ENCODE data around the gene KLHDC7A. TPM values are rescaled to one million over a fixed set of nuclear protein-coding genes. Genes with fewer than 3 reads are reported as not detected.

Gene KLHDC7A
- total RNA-seq, 1 experiment from 2014 or later = not detected

DNA sequence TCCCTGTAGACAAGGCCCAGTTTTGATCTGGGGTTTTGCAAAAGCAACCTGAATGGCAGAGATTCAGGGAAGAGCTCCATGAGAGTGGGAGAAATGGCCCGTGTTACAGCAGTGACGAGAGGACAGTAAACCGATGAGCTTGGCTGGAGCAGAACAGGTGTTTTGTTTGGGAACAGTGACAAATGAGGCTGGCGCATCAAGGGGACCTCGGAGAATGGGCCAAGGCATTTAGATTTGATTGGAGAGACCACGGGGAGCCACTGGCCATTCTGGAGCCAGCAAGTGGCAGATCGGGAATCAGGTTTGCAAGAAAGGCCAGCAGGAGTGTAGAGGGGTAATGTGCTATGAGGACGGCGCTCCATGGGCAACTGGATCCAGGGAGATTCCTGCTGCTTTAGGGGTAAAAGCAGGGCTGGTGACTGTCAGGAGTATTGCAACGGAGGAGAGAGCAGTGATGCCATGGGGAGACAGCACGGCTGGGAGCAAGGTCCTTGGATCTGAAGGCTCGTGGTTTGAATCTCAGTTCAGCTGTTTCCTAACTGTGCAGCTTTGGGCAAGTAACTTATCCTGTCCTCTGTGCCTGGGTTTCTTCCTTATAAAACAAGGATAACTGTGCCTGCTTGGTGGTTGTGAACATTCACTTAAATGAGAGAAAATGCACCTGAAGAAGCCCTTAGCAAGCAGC, 9.9 kb upstream of the KLHDC7A start:
- intact Hi-C loops (cut with micrococcal nuclease) = no loop called here
- DNase-seq = no peak
- peaks cover 16% of the 10 kb centered on the region for H3K27me3 ChIP-seq (ENCODE audit: low read length)
- H3K9ac ChIP-seq (ENCODE audit: low read length) = no peak overlapping the region
- H3K4me3 ChIP-seq (ENCODE audit: low read length) = no peak overlapping the region
- no TSS peak for BruUV-seq (replicated peaks)
- no peaks in the 10 kb centered on the region for H3K79me2 ChIP-seq (ENCODE audit: low read length)
- POLR2A ChIA-PET (ENCODE audit: unreplicated experiment) = no interaction called here
- H3F3A ChIP-seq (ENCODE audit: low read length, unreplicated experiment) = no peaks in the 10 kb centered on the region
- CTCF ChIA-PET = no interaction called here
- no peaks in the 10 kb centered on the region for H3K9me2 ChIP-seq (replicated peaks; ENCODE audit: low read length)
- H3K36me3 ChIP-seq (ENCODE audit: low read depth, low read length) = no peaks in the 10 kb centered on the region
- no peak overlapping the region for H2AFZ ChIP-seq (ENCODE audit: low read length)
- H3K27ac ChIP-seq (ENCODE audit: low read length) = no peak overlapping the region
- TF ChIP-seq EZH2phosphoT487 (IDR thresholded peaks at IDR 0.05; ENCODE audit: borderline replicate concordance, low read length) (no peak), EZH2 (IDR thresholded peaks at IDR 0.05; ENCODE audit: low read length, unreplicated experiment) (no peak)
- TF ChIP-seq, protein P1, sequence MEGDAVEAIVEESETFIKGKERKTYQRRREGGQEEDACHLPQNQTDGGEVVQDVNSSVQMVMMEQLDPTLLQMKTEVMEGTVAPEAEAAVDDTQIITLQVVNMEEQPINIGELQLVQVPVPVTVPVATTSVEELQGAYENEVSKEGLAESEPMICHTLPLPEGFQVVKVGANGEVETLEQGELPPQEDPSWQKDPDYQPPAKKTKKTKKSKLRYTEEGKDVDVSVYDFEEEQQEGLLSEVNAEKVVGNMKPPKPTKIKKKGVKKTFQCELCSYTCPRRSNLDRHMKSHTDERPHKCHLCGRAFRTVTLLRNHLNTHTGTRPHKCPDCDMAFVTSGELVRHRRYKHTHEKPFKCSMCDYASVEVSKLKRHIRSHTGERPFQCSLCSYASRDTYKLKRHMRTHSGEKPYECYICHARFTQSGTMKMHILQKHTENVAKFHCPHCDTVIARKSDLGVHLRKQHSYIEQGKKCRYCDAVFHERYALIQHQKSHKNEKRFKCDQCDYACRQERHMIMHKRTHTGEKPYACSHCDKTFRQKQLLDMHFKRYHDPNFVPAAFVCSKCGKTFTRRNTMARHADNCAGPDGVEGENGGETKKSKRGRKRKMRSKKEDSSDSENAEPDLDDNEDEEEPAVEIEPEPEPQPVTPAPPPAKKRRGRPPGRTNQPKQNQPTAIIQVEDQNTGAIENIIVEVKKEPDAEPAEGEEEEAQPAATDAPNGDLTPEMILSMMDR (conservative IDR thresholded peaks at IDR 0.05; ENCODE audit: low read depth, low read length) = no peak
- no peak overlapping the region for H3K4me2 ChIP-seq (ENCODE audit: low read length)
- H3K4me1 ChIP-seq (ENCODE audit: insufficient read depth, low read length) = no peaks in the 10 kb centered on the region
- ATAC-seq = no peak
- H4K20me1 ChIP-seq (ENCODE audit: low read length) = no peaks in the 10 kb centered on the region
- no peaks in the 10 kb centered on the region for H3K9me3 ChIP-seq (ENCODE audit: low read length)

DNA sequence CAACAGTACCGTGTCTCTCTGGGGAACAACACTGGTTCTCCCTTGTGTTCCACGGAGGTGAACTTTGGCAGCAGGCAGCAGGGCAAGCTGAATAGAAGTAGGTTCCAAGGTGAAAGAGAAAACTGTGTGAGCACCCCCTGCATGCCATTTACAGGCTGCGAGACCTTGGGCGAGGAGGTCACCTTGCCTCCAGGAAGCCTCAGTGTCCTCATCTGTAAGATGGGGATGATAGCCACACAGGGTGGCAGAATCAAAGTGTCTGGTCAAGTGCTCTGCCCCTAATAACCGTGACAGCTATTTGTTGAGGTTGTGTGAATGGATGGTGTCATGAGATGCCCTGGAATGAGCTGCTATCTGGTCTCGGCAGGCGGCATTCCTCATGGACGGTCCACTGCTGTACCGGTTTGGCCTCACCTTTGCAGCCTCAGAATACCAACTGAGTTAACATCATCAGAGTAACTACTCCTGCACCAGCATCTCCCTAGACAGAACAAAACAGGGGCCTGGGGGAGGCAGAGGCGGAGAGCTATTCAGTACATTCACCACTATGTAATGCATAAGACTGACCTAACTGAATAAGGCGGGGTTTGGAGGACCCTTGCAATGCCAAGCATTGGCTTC, 7.4 kb upstream of the KLHDC7A start:
- POLR2A ChIA-PET (ENCODE audit: unreplicated experiment) = interaction anchor here (0.6 kb wide), 1 partner anchor 33 kb away, joined by 5 read pairs; no protein-coding TSS in a partner anchor
- intact Hi-C loops (cut with micrococcal nuclease) = no loop called here
- no peak overlapping the region for H2AFZ ChIP-seq (ENCODE audit: low read length)
- no peak overlapping the region for H3K4me2 ChIP-seq (ENCODE audit: low read length)
- no peak overlapping the region for H3K9ac ChIP-seq (ENCODE audit: low read length)
- H3F3A ChIP-seq (ENCODE audit: low read length, unreplicated experiment) = no peaks in the 10 kb centered on the region
- no peak overlapping the region for H3K4me3 ChIP-seq (ENCODE audit: low read length)
- H3K36me3 ChIP-seq (ENCODE audit: low read depth, low read length) = no peaks in the 10 kb centered on the region
- H3K9me2 ChIP-seq (replicated peaks; ENCODE audit: low read length) = no peaks in the 10 kb centered on the region
- H3K27me3 ChIP-seq (ENCODE audit: low read length) = peaks cover 27% of the 10 kb centered on the region
- H4K20me1 ChIP-seq (ENCODE audit: low read length) = no peaks in the 10 kb centered on the region
- CTCF ChIA-PET = no interaction called here
- no peaks in the 10 kb centered on the region for H3K4me1 ChIP-seq (ENCODE audit: insufficient read depth, low read length)
- no peak for ATAC-seq
- no peaks in the 10 kb centered on the region for H3K79me2 ChIP-seq (ENCODE audit: low read length)
- BruUV-seq (replicated peaks) = no TSS peak
- TF ChIP-seq, protein P1 (conservative IDR thresholded peaks at IDR 0.05; ENCODE audit: low read depth, low read length) = no peak
- TF ChIP-seq EZH2 (IDR thresholded peaks at IDR 0.05; ENCODE audit: low read length, unreplicated experiment) = no peak
- TF ChIP-seq EZH2phosphoT487 (IDR thresholded peaks at IDR 0.05; ENCODE audit: borderline replicate concordance, low read length) = no peak
- no peak overlapping the region for H3K27ac ChIP-seq (ENCODE audit: low read length)
- H3K9me3 ChIP-seq (ENCODE audit: low read length) = no peaks in the 10 kb centered on the region
- DNase-seq = no peak

DNA sequence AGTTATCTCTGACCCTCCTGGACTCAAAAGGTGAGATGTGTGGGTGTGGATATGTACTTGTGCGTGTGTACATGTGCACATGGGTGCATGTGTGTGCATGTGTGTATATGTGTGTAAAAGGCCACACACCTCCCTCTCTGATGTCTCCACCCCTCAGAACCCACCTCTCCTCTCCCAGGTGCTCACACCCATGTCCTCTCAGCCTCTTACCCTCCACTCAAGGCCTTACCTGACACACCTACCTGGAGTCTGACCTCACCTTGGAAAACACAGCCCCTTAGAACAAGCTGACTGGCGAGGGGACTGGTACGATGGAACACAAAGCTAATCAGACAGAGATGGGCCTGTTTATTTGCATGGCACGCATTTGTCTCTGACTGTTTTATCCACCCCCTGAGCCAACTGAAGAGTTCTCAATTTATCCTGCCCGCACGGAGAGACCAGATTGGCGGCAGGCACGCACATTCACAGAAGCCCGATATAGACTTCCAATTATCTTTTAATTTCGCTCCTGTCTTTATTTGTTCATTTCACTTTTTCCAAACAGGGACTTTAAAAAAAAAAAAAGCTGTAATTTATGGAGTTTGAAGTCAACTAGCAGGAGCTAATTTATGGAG, 6.1 kb upstream of the KLHDC7A start:
- Histone ChIP-seq H3K9ac (ENCODE audit: low read length) (no peak overlapping the region), H3K27me3 (ENCODE audit: low read length) (peaks cover 20% of the 10 kb centered on the region), H3K9me3 (ENCODE audit: low read length) (no peaks in the 10 kb centered on the region), H3K27ac (ENCODE audit: low read length) (no peak overlapping the region), H3K4me2 (ENCODE audit: low read length) (no peak overlapping the region), H3K9me2 (replicated peaks; ENCODE audit: low read length) (no peaks in the 10 kb centered on the region), H3F3A (ENCODE audit: low read length, unreplicated experiment) (no peaks in the 10 kb centered on the region), H3K36me3 (ENCODE audit: low read depth, low read length) (no peaks in the 10 kb centered on the region), H4K20me1 (ENCODE audit: low read length) (no peaks in the 10 kb centered on the region), H3K79me2 (ENCODE audit: low read length) (no peaks in the 10 kb centered on the region), H3K4me1 (ENCODE audit: insufficient read depth, low read length) (no peaks in the 10 kb centered on the region), H3K4me3 (ENCODE audit: low read length) (no peak overlapping the region), H2AFZ (ENCODE audit: low read length) (no peak overlapping the region)
- intact Hi-C loops (cut with micrococcal nuclease) = no loop called here
- CTCF ChIA-PET = no interaction called here
- no TSS peak for BruUV-seq (replicated peaks)
- TF ChIP-seq EZH2 (IDR thresholded peaks at IDR 0.05; ENCODE audit: low read length, unreplicated experiment) (no peak), EZH2phosphoT487 (IDR thresholded peaks at IDR 0.05; ENCODE audit: borderline replicate concordance, low read length) (no peak)
- TF ChIP-seq, protein P1 (conservative IDR thresholded peaks at IDR 0.05; ENCODE audit: low read depth, low read length) = no peak
- POLR2A ChIA-PET (ENCODE audit: unreplicated experiment) = no interaction called here
- no peak for ATAC-seq
- no peak for DNase-seq

Data from PC-3 (cell line).